Fibroblast of lung (primary cell): ENCODE data around the gene SPATA19. TPM values are rescaled to one million over a fixed set of nuclear protein-coding genes. Genes with fewer than 3 reads are reported as not detected.

Experiments
- DNase-seq, 2 donors: peaks; one replicate each; pipeline versions ENCODE4 v3.0.0 to v3.0.0-alpha.2; 2010; ENCODE audit warnings: low read depth in 2 of 2
- H2AFZ ChIP-seq: 2 replicates; pipeline ENCODE4 v1.5.1; 2012; ENCODE audit warnings: low read length, control low read depth, inconsistent platforms
- H3K27ac ChIP-seq: 2 replicates; pipeline ENCODE4 v1.5.1; 2011; ENCODE audit warnings: low read length, control low read depth; ENCODE audit not compliant: insufficient read depth
- H3K27me3 ChIP-seq: 2 replicates; pipeline ENCODE4 v1.5.1; 2011; ENCODE audit warnings: mild to moderate bottlenecking, low read length; ENCODE audit not compliant: control insufficient read depth, insufficient read depth
- H3K36me3 ChIP-seq: 2 replicates; pipeline ENCODE4 v1.5.1; 2011; ENCODE audit warnings: low read length; ENCODE audit not compliant: control insufficient read depth, insufficient read depth
- H3K4me1 ChIP-seq: 2 replicates; pipeline ENCODE4 v1.5.1; 2011; ENCODE audit warnings: low read length; ENCODE audit not compliant: control insufficient read depth, insufficient read depth; ENCODE audit errors: extremely low read depth
- H3K4me2 ChIP-seq: 2 replicates; pipeline ENCODE4 v1.5.1; 2011; ENCODE audit warnings: low read length, control low read depth; ENCODE audit not compliant: insufficient read depth; ENCODE audit errors: extremely low read depth
- H3K4me3 ChIP-seq, 4 experiments: fragments of 200-600 bp in 1 of 4; sonication (generic) in 1 of 4; replicated peaks in 1 of 4; 2 replicates each; pipeline ENCODE4 v1.5.1; 2011 to 2016; ENCODE audit warnings: low read length in 4 of 4, low read depth in 3 of 4, mild to moderate bottlenecking in 3 of 4, control low read depth in 2 of 4, inconsistent platforms in 1 of 4, mixed read lengths in 1 of 4; ENCODE audit not compliant: insufficient read depth in 1 of 4; ENCODE audit errors: control extremely low read depth in 1 of 4
- H3K79me2 ChIP-seq: 2 replicates; pipeline ENCODE4 v1.5.1; 2012; ENCODE audit warnings: mild to moderate bottlenecking, low read length, inconsistent platforms; ENCODE audit not compliant: control insufficient read depth, insufficient read depth
- H3K9ac ChIP-seq: 2 replicates; pipeline ENCODE4 v1.5.1; 2011; ENCODE audit warnings: mild to moderate bottlenecking, low read length, control low read depth; ENCODE audit not compliant: insufficient read depth
- H3K9me3 ChIP-seq: 2 replicates; pipeline ENCODE4 v1.5.1; 2012; ENCODE audit warnings: low read depth, low read length; ENCODE audit not compliant: control insufficient read depth, insufficient read depth
- H4K20me1 ChIP-seq: 2 replicates; pipeline ENCODE4 v1.5.1; 2011; ENCODE audit warnings: low read length; ENCODE audit not compliant: control insufficient read depth, insufficient read depth; ENCODE audit errors: extremely low read depth
- CTCF ChIP-seq, 2 donors: IDR thresholded peaks in 1 of 2; conservative IDR thresholded peaks in 1 of 2; 1 replicate in 1 of 2; 2 replicates in 1 of 2; pipeline ENCODE4 v1.5.1; 2011 to 2012; ENCODE audit warnings: low read length in 2 of 2, control low read depth in 1 of 2, inconsistent platforms in 1 of 2, low read depth in 1 of 2, mild to moderate bottlenecking in 1 of 2
- EZH2 ChIP-seq: IDR thresholded peaks from 2 replicates; pipeline ENCODE4 v1.5.1; 2012; ENCODE audit warnings: low read length, control low read depth, mild to moderate bottlenecking; ENCODE audit errors: missing control alignments
- polyA plus RNA-seq, 2 donors: library from polyadenylated mRNA; depleted of rRNA in 1 of 2; stranded (reverse) in 1 of 2; unstranded in 1 of 2; fragments of >200 nt; gene quantifications; 2 replicates each; pipeline ENCODE4 v1.2.1, GENCODE V29; 2011 to 2012; ENCODE audit warnings: missing spikeins in 1 of 2
- total RNA-seq: library from RNA; depleted of rRNA; stranded (reverse); fragments of >200 nt; gene quantifications from 2 replicates; pipeline ENCODE4 v1.2.1, GENCODE V29; 2014

The SPATA19 gene
- total and polyA plus RNA-seq, 2 donors (not counting 1 experiment from before 2014, with no cell fraction given): not detected

- Histone ChIP-seq H3K27me3 (no peaks in the 10 kb centered on the region), H3K79me2 (no peaks in the 10 kb centered on the region), H3K9me3 (no peaks in the 10 kb centered on the region), H4K20me1 (no peaks in the 10 kb centered on the region), H2AFZ (no peak overlapping the region), H3K9ac (no peak overlapping the region), H3K4me2 (no peak overlapping the region), H3K4me3 (no peak overlapping the region), H3K4me1 (no peaks in the 10 kb centered on the region), H3K36me3 (no peaks in the 10 kb centered on the region), H3K27ac (no peak overlapping the region)
- TF ChIP-seq EZH2: no peak
- TF ChIP-seq CTCF (conservative IDR thresholded peaks at IDR 0.05 in 1 of 2, IDR thresholded peaks at IDR 0.05 in 1 of 2; ENCODE audit: low read depth in 1 of 2, low read length in 2 of 2): no peak
- DNase-seq: no peak
Measured at GRCh38 chr11:133817449-133817848, 27.9 kb downstream of the SPATA19 start.

- no peaks in the 10 kb centered on the region for H3K79me2 ChIP-seq
- H3K9ac ChIP-seq: no peak overlapping the region
- H3K4me3 ChIP-seq: no peak overlapping the region
- no peak for DNase-seq
- H4K20me1 ChIP-seq: no peaks in the 10 kb centered on the region
- TF ChIP-seq CTCF (conservative IDR thresholded peaks at IDR 0.05 in 1 of 2, IDR thresholded peaks at IDR 0.05 in 1 of 2; ENCODE audit: low read depth in 1 of 2, low read length in 2 of 2) (no peak), EZH2 (no peak)
- H3K4me1 ChIP-seq: no peaks in the 10 kb centered on the region
- H3K27ac ChIP-seq: no peak overlapping the region
- H3K4me2 ChIP-seq: no peak overlapping the region
- no peaks in the 10 kb centered on the region for H3K36me3 ChIP-seq
- H2AFZ ChIP-seq: no peak overlapping the region
- H3K9me3 ChIP-seq: no peaks in the 10 kb centered on the region
- H3K27me3 ChIP-seq: no peaks in the 10 kb centered on the region
Measured at GRCh38 chr11:133816146-133816870, 29.0 kb downstream of the SPATA19 start.

GRCh38 chr11:133815636-133816035, 29.7 kb downstream of the SPATA19 start:
- no peaks in the 10 kb centered on the region for H3K27me3 ChIP-seq
- H2AFZ ChIP-seq: no peak overlapping the region
- H3K9me3 ChIP-seq: no peaks in the 10 kb centered on the region
- TF ChIP-seq CTCF (conservative IDR thresholded peaks at IDR 0.05 in 1 of 2, IDR thresholded peaks at IDR 0.05 in 1 of 2; ENCODE audit: low read depth in 1 of 2, low read length in 2 of 2): no peak
- TF ChIP-seq EZH2: no peak
- H3K27ac ChIP-seq: no peak overlapping the region
- H3K4me3 ChIP-seq: no peak overlapping the region
- H3K4me1 ChIP-seq: no peaks in the 10 kb centered on the region
- no peaks in the 10 kb centered on the region for H3K79me2 ChIP-seq
- H4K20me1 ChIP-seq: no peaks in the 10 kb centered on the region
- no peak for DNase-seq
- H3K9ac ChIP-seq: no peak overlapping the region
- H3K36me3 ChIP-seq: no peaks in the 10 kb centered on the region
- H3K4me2 ChIP-seq: no peak overlapping the region
